GM10266 (cell line): ENCODE measurements around the gene RBM28.

Source experiments
- DNase-seq: peaks from one replicate; pipeline ENCODE4 v3.0.0; 2012; ENCODE audit errors: extremely low spot score
- TF ChIP-seq, protein P1 (sequence below): IDR thresholded peaks from 2 replicates; pipeline ENCODE4 v1.5.1; 2012; ENCODE audit warnings: mild to moderate bottlenecking, low read depth; ENCODE audit not compliant: control insufficient read depth, insufficient read depth; ENCODE audit errors: missing control alignments

Gene RBM28

GRCh38 chr7:128260069-128260795 is 83.5 kb downstream of the RBM28 start:
- no peak for DNase-seq
- TF ChIP-seq, protein P1, sequence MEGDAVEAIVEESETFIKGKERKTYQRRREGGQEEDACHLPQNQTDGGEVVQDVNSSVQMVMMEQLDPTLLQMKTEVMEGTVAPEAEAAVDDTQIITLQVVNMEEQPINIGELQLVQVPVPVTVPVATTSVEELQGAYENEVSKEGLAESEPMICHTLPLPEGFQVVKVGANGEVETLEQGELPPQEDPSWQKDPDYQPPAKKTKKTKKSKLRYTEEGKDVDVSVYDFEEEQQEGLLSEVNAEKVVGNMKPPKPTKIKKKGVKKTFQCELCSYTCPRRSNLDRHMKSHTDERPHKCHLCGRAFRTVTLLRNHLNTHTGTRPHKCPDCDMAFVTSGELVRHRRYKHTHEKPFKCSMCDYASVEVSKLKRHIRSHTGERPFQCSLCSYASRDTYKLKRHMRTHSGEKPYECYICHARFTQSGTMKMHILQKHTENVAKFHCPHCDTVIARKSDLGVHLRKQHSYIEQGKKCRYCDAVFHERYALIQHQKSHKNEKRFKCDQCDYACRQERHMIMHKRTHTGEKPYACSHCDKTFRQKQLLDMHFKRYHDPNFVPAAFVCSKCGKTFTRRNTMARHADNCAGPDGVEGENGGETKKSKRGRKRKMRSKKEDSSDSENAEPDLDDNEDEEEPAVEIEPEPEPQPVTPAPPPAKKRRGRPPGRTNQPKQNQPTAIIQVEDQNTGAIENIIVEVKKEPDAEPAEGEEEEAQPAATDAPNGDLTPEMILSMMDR: no peak

DNA sequence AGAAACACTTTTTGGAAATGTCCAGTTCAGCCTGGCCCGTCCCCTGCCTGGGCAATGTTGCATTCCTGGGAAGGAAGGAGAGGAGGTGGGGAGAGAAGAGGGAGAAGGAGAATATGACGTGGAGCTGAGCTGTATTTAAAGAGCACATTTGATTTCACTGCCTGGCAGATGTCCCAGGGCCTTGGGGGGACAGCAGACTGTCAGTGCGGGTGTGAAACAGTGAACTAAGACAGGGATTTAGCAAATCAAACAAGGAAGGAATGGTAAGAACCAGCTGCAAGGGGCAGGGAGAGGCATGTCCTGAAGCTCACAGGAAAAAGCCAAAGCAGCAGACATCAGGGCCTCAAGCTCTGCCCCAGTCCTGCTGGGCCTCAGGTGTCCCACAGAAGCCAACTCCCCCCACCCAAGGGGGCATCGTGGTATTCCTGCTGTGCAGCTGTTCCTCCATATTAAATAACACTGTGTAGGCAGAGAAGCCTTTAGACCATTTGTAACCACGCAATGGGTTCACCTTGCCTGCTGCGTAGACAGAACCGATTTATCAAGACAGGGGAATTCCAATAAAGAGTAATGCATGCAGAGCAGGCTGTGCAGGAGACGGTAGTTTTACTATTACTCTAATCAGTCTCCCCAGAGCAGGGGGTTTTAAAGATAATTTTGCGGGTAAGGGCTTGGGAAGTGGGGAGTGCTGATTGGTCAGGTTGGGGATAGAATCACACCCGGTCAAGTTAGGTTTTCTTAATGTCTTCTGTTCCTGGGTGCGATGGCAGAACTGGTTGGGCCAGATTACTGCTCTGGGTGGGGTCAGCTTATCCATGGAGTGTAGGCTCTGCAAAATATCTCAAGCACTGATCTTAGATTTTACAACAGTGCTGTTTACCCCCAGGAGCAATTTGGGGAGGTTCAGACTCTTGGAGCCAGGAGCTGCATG is 84.3 kb downstream of the RBM28 start:
- TF ChIP-seq, protein P1: no peak
- no peak for DNase-seq

DNA sequence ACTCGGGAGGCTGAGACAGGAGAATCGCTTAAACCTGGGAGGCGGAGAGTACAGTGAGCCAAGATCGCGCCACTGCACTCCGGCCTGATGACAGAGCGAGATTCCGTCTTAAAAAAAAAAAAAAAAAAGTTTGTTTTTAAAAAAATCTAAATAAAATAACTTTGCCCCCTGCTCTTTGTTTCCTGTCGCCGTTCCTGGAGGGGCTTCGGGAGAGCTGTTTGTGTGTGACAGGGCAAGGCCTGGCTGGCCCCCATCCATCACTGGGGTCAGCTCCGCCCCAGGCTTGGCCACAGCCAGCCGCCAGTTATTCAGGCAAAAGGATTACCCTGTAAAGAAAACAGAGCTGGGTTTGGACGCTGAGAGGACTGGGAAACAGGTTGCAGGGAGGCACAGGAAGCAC is 86.2 kb downstream of the RBM28 start:
- no peak for DNase-seq
- TF ChIP-seq, protein P1: no peak

DNA sequence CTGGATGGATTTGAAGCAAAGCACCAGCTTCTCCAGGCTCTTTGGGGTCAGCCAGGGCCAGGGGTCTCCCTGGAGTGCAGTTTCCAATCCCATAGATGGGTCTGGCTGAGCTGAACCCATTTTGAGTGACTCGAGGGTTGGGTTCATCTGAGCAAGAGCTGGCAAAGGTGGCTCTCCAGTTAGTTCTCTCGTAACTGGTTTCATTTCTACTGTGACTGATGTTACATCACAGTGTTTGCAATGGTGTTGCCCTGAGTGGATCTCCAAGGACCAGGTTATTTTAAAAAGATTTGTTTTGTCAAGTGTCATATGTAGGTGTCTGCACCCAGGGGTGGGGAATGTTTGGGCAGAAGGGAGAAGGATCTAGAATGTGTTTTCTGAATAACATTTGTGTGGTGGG is 88.4 kb downstream of the RBM28 start:
- TF ChIP-seq, protein P1: no peak

GRCh38 chr7:128254470-128254869 is 89.2 kb downstream of the RBM28 start:
- no peak for DNase-seq
- TF ChIP-seq, protein P1: no peak

More for the DNA sequence above, 88.4 kb downstream of the RBM28 start:
- DNase-seq: no peak

GRCh38 chr7:128253701-128254100 is 90.0 kb downstream of the RBM28 start:
- no peak for DNase-seq

GRCh38 chr7:128251337-128251736 is 92.4 kb downstream of the RBM28 start:
- DNase-seq: no peak
- TF ChIP-seq, protein P1: no peak

More at GRCh38 chr7:128253701-128254100, 90.0 kb downstream of the RBM28 start:
- TF ChIP-seq, protein P1: no peak
